ENCODE results near the gene GYG2.
"Not testable (repeated sequence)": the region's sequence is repeated elsewhere in the genome, so short reads cannot be mapped to it uniquely, and the experiment has no call there.

Gene GYG2

DNA sequence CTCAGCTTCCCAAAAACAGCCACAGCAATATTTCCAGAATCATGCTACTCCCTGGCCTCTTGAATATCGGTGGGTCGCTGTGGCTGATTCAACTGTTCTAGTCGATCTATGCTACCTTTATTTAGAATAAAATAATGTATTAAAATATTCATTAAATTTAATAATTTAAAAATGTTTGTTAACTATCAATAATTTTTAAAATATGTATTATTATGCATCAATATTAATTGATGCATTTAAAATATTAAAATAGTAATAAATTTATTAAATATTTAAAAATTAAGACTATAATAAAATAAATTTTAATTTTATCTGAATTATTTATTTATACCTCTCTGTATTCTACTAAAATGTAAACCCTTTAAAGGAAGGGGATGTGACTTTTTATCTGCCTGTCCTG is 81.4 kb downstream of the GYG2 start:
- no peak for DNase-seq

DNA sequence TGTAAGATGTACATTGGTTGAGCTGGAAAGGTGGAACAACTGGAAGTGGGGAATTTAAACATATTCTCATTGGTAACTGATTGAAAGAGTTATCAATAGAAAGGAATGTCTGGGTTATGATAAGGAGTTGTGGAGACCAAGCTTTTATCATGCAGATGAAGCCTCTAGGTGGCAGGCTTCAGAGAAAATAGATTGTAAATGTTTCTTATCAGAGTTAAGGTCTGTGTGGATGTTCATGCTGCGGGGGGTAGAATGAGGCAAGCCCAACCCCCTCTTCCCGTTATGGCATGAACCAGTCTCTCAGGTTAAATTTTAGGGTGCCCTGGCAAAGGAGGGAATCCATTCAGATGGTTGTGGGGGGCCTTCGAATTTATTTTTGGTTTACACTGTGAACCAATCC is 84.4 kb downstream of the GYG2 start:
- DNase-seq: no peak

DNA sequence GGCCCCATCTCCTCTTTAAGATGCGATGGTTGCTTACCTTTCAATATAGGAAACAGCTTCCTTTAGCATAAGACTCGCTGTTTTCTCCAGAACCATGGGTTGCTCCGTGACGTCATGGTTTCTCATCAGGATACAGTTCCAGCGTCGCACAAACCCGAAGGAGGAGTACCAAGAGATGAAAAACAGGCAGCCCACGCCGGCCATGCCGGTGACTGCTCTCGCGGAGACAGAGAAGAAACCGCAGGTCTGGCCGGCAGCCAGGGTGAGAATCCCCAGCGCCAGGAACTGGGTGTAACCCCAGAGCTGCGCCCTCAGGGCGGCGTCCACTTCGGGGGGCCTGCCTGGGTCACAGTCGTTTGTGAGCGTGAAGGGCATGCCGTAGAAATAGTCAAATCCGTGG is 89.0 kb downstream of the GYG2 start:
- no peak for DNase-seq

DNA sequence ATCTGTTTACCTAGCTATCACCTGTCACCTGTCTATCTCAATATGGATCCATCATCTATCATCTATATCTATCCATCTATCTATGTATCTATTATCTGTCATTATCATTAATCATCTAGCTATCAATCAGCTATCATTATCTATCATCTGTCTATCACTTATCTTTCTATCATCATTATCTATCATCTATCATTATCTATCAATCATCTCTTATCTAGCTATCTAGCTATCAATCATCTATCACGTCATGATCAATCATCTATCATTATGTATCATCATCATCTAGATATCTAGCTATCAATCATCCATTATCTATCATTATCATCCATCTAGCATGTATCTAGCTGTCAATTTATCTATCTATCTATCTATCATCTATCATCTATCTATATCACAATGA is 92.5 kb downstream of the GYG2 start:
- no peak for DNase-seq

DNA sequence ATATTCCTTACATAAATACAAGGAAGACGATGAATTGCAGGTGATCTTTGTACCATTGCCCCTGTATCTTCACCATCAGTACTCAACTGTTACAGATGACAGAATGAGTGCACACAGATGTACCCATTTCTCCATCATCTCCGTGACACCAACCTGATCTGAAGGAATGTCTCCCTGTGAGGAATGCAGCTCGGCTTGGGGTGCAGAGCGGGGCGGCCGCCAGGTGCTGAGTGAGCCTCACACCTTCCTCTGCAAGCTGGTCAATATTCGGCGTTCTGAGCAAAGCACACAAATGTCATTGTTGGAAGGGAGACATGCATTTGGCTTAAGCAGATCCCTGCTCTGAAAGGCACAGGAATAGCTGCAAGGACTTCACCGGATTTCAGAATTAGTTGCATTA is 93.0 kb downstream of the GYG2 start:
- DNase-seq: no peak

DNA sequence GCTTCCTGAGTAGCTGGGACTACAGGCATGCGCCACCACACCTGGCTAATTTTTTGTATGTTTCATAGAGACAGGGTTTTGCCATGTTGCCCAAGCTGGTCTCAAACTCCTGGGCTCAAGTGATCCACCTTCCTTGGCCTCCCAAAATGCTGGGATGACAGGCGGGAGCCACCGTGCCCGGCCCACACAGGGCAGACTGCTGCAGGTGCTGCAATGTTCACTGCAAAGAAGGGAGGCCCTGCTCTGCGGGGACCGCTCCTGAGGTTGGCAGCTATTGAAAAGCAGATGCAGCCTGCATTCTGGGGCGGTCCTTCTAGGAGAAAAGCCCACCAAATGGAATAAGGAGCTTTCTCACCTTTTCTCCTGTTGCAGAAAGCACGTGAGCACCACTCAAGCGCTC is 95.4 kb downstream of the GYG2 start:
- no peak for DNase-seq

DNA sequence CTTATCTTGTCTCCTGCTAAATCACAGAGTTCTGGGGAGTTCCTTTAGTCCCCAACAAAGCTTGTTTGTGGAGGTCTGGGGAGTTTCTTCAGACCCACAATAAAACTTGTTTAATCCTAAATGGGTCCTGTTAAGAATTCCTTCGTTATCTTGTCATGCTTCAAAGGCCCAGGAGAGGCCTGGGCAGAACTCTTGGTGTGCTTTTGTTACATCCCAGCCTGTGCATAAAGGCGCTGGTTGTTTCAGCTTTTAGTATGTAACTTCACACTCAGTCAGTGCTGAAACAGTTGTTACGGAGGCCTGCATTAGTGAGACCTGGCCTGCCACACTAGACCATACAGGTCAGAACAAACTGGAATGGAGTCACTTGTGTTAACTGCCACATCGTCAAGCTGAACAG is 97.5 kb downstream of the GYG2 start:
- DNase-seq: not testable (repeated sequence)

DNA sequence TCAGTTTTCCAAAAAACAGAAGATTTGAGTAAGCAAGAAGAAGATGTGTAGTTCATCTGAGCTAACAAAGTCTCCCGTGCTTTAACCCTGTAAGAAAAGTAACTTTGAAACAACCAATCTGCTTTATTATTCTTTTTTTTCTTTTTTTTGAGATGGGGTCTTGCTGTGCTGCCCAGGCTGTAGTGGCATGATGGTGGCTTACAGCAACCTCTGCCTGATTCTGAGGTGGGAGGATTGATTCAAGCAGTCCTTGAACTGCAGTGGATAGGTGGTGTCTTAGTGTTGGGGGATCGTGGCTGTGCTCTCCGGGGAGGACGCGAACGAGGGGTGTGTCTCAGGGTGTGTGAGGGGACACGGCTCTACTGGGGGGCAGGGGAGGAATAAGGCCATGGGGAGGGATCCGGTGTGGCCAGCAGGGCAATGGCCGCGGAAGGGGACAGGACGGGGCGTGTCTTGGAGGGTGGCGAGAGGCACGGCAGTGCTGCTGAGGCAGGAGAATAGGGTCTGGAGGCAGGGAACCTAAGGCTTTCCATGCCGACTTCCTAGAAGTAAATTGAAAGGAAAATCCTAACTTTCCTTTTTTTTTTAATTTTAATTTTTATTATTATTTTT is 98.0 kb downstream of the GYG2 start:
- no peak for DNase-seq

DNA sequence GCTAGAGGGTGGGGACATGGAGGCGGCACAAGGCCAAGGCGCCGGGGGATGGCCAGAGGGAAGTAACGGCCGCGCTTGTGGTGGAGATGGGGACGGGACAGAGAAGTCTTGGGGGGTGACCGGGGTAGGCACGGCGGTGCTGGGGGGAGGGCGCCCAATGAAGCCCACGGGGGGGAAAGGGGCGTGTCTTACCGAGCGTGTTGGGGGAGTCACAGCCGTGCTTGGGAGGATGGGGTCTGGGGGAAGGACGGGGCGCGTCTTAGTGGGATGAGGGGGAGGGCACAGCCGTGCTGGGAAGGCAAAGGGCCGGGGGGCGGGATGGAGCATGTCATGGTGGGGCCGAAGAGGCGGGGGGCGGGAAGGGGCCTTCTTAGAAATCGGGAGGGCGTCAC is 99.5 kb downstream of the GYG2 start:
- DNase-seq: no peak

DNA sequence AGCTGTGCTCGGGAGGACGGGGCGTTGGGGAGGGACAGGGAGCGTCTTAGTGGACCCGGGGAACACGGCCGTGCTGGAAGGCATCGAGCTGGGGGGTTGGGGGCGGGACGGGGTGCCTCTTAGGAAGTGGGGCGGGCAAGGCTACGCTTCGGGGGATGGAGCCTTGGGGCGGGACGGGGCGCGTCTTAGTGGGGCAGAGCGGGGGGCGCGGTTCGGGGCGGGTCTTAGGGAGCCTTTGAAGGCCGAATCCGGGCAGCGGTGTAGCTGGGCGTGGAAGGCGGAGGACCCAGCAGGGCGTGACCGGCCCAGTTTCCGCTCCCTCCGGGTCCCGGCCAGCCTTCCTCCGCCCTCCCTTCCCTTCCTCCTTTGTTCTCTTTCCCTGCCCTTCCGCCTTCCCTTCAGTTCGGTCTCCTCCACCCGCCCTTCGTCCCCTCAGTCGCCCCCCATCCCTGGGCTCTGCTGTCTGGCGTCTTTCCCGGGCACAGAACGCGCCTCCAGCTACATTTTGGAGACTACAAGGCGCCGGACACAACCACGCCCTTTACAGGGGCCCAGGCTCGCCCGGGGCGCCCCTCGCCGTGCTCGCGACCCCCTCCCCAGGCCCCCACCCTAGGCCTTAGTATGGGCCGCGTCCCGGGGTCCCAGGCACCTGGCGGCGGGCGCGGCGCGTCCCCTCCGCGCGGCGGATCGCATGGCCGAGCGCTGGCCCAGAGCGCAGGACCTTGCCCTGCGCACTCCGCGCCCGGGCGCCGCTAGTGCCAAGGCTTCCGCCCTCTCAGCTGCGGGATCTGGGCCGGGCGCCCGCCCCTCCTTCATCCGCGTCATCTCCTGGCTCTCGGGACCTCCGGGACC is 100.1 kb downstream of the GYG2 start, which contains the start of gene ARSD:
Gene ARSD (minus strand): TSS at position 757 of the 852 bp plus-strand sequence. CDS start 64 bp downstream, at position 693.
- peak; percentile 29 for DNase-seq

DNA sequence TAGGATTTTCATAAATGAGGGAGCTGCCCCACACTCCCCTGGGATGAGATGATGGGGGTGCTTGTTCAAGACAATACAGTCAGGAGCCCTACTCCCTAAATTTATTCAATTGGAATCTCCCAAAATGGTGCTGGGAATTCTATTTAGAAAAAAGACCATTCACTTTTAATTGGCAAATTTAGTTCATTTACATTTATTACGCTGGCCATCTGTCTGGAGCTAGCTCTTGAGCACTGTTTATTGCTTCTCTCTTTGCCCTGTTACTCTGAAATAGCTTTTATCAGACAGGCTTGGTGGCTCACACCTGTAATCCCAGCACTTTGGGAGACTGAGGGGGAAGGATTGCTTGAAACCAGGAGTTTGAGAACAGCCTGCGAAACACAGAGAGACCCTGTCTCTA is 102.4 kb downstream of the GYG2 start:
- DNase-seq: no peak

DNA sequence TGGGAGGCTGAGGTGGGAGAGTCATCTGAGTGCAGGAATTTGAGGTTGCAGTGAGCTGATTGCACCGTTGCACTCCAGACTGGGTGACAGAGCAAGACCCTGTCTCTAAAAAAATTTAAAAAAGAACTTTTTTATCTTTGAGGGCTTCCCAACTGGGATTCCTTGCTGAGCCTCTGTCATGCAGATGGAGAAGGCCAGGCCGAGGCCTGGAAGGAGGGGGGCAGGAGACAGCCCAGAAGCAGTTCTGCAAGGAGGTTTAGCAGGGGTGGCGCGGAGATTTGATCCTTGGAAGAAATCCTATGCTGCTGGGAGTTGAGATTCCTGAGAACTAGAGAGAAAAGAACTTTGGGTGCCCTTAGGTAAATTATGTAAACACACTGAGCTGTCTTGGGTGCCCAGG is 102.9 kb downstream of the GYG2 start:
- no peak for DNase-seq

Measured in NCI-H2227 treated with DMSO at 0.1 percent for 48 hours (cell line).